ENCODE results near the gene SAMD5. TPM values are rescaled to one million over a fixed set of nuclear protein-coding genes. Genes with fewer than 3 reads are reported as not detected.
"Not testable (repeated sequence)": the region's sequence is repeated elsewhere in the genome, so short reads cannot be mapped to it uniquely, and the experiment has no call there.

The SAMD5 gene
- total and polyA plus RNA-seq, 8 donors = 10.5 to 30.3 (median 26.0) TPM

DNA sequence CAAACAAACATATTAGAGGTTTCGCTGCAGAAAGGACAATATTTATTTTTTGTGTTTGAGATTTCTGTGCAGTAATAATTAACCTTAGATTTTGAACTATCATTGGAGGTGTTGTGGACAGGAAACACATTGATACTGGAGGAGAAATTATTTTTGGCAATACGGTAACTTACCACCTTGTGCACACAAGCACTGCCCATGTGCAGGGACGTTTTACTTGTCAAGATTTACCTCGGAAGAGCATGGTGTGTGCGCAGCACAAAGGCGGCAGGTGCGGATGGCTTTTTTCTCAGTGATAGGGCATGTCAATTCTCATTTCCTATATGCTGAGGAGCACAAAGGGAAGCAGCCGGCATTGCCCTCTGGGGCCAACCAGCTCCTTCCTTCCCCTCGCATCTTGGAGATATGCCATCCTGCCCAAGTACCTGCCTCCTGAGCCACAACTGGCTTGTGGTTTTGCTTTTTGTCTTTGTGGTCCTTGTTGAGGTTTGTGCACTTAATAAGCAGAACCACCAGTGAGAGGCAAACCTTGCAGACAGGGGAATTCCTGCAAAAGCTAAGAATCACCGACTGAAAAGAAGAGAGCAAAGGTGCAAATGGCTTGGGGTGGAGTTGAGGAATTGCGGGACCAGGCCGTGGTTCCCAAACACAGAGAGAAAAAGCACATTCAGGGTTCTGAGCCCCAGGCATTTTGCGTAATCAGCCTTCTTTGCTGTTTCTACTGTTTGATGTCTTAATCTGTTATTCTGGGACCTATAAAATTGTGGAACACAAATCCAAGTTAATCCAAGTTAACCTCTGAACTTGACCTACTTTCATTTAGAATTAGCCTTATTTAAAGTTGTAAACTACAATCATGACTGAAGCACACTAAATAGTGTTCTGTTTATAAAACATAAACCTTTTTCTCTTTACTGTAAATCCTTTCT lies 21.9 kb downstream of the SAMD5 start:
- no peak for DNase-seq
- intact Hi-C loops (cut with DNase I) = no loop called here
- no peaks in the 10 kb centered on the region for H3K9me3 ChIP-seq
- H3K27me3 ChIP-seq = peaks cover 0 to 9% of the 10 kb centered on the region in 2 donors
- H3K36me3 ChIP-seq = no peaks in the 10 kb centered on the region
- no peak overlapping the region for H3K27ac ChIP-seq
- no peak for ATAC-seq
- TF ChIP-seq, protein P1, sequence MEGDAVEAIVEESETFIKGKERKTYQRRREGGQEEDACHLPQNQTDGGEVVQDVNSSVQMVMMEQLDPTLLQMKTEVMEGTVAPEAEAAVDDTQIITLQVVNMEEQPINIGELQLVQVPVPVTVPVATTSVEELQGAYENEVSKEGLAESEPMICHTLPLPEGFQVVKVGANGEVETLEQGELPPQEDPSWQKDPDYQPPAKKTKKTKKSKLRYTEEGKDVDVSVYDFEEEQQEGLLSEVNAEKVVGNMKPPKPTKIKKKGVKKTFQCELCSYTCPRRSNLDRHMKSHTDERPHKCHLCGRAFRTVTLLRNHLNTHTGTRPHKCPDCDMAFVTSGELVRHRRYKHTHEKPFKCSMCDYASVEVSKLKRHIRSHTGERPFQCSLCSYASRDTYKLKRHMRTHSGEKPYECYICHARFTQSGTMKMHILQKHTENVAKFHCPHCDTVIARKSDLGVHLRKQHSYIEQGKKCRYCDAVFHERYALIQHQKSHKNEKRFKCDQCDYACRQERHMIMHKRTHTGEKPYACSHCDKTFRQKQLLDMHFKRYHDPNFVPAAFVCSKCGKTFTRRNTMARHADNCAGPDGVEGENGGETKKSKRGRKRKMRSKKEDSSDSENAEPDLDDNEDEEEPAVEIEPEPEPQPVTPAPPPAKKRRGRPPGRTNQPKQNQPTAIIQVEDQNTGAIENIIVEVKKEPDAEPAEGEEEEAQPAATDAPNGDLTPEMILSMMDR (IDR thresholded peaks at IDR 0.05) = no peak
- no peak overlapping the region for H3K4me3 ChIP-seq
- peaks cover 0 to 5% of the 10 kb centered on the region in 2 donors for H3K4me1 ChIP-seq

DNA sequence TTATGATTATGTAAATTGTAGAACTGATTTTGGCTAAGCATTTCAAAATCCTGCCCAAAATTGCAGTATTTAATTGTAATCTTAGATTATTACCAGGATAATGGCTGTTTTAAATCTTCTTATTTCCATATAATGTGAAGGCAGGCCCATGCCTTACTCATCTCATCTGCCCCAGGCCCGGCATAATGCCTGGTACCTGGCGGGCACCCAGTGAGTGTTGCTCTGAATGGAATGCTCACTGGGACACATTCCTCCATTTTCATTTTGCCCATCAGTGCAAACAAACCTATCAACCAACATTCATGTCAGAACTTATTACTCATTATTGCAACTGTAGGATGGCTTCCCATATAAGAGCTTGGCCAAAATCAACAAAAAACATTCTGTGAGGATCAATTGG lies 22.8 kb downstream of the SAMD5 start:
- peaks cover 0 to 5% of the 10 kb centered on the region in 2 donors for H3K4me1 ChIP-seq
- ATAC-seq (no peak), DNase-seq (no peak)
- peaks cover 0 to 9% of the 10 kb centered on the region in 2 donors for H3K27me3 ChIP-seq
- no peaks in the 10 kb centered on the region for H3K9me3 ChIP-seq
- H3K36me3 ChIP-seq = no peaks in the 10 kb centered on the region
- H3K27ac ChIP-seq = no peak overlapping the region
- H3K4me3 ChIP-seq = no peak overlapping the region
- intact Hi-C loops (cut with DNase I) = no loop called here
- TF ChIP-seq, protein P1 (IDR thresholded peaks at IDR 0.05) = no peak

- Histone ChIP-seq H3K9me3 (no peaks in the 10 kb centered on the region), H3K27ac (no peak overlapping the region), H3K36me3 (no peaks in the 10 kb centered on the region), H3K4me1 (peaks cover 0 to 5% of the 10 kb centered on the region in 2 donors), H3K27me3 (peaks cover 0 to 9% of the 10 kb centered on the region in 2 donors), H3K4me3 (no peak overlapping the region)
- TF ChIP-seq, protein P1 (IDR thresholded peaks at IDR 0.05) = no peak
- intact Hi-C loops (cut with DNase I) = no loop called here
- no peak for DNase-seq
- no peak for ATAC-seq
Observed at GRCh38 chr6:147534116-147534860, 25.8 kb downstream of the SAMD5 start.

DNA sequence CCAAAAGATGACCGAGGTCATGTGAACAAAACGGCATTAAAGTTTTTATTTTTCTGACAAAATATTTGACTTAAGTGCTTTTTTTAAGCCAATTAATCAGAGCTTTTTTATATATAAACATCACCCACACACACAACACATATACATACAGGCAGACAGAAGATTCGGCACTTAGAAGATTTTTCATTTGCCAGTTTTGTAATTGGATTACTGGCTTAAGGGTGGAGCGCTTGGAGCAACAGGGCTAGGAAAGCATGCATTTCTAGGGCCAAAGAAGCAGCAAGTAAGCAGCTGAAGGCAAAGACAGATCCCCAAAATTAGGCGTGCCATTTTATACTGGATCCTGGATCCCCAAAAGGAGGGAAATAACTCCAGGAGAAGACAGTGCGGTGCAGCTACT lies 30.3 kb downstream of the SAMD5 start:
- H3K27ac ChIP-seq = no peak overlapping the region
- H3K36me3 ChIP-seq = no peaks in the 10 kb centered on the region
- intact Hi-C loops (cut with DNase I) = no loop called here
- TF ChIP-seq, protein P1 (IDR thresholded peaks at IDR 0.05) = no peak
- ATAC-seq = no peak
- H3K4me3 ChIP-seq = no peak overlapping the region
- no peaks in the 10 kb centered on the region for H3K27me3 ChIP-seq
- H3K9me3 ChIP-seq = peaks cover 0 to 9% of the 10 kb centered on the region in 2 donors
- DNase-seq = no peak
- no peaks in the 10 kb centered on the region for H3K4me1 ChIP-seq

DNA sequence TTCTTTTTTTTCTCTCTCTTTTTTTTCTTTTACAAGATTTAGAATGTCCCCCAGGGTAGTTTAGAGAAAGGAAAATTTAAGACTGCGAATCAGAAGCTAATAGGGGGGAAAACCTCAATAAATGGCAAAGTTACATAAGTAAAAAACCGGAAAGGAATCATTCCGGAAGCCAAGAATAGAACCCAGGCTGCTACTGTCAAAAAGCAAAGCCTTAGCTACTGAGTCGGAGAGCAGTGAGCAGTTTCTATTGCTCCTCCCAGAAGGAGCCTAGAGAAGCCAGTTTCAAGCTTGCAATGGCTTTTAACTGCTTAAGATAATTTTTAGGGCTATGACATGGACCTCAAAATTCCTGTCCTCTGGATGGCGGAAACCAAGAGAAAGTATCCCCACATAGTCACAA lies 31.6 kb downstream of the SAMD5 start:
- Histone ChIP-seq H3K27ac (no peak overlapping the region), H3K4me1 (no peaks in the 10 kb centered on the region), H3K9me3 (peaks cover 0 to 9% of the 10 kb centered on the region in 2 donors), H3K36me3 (no peaks in the 10 kb centered on the region), H3K4me3 (no peak overlapping the region), H3K27me3 (no peaks in the 10 kb centered on the region)
- ATAC-seq (no peak), DNase-seq (no peak)
- intact Hi-C loops (cut with DNase I) = no loop called here
- TF ChIP-seq, protein P1 (IDR thresholded peaks at IDR 0.05) = no peak

DNA sequence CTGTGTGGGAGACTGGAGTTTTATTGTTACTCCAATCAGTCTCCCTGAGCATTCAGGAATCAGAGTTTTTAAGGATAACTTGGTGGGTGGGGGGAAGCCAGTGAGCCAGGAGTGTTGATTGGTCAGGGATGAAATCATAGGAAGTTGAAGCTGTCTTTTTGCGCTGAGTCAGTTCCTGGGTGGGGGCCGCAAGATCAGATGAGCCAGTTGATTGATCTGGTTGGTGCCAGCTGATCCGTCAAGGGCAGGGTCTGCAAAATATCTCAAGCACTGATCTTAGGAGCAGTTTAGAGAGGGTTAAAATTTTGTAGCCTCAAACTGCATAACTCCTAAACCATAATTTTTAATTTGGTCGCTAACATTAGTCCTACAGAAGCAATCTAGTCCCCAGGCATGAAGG lies 33.9 kb downstream of the SAMD5 start:
- H3K27me3 ChIP-seq; H3K4me3 ChIP-seq; ATAC-seq; H3K9me3 ChIP-seq; H3K36me3 ChIP-seq; H3K27ac ChIP-seq; intact Hi-C loops (cut with DNase I); H3K4me1 ChIP-seq; DNase-seq: not testable (repeated sequence)

Data from left lung (tissue), 10 donors.